ENCODE measurements around the gene TAF7.

GRCh38 chr5:141328231-141328630 is 7.6 kb upstream of the TAF7 start:
- TF ChIP-seq CTCF (IDR thresholded peaks at IDR 0.05) = no peak
- TF ChIP-seq EP300 (IDR thresholded peaks at IDR 0.05; ENCODE audit: low read depth) = no peak
- no peak for TF ChIP-seq POLR2A (IDR thresholded peaks at IDR 0.05)
- TF ChIP-seq POLR2AphosphoS5 (IDR thresholded peaks at IDR 0.05) = no peak
